Stimulated activated CD4-positive, alpha-beta T cell treated with anti-CD3 and anti-CD28 coated beads, Interleukin-15, amount 100 ng/mL, for 48 hours (primary cell): ENCODE measurements around the gene LAX1.
"Not testable (repeated sequence)": the region's sequence is repeated elsewhere in the genome, so short reads cannot be mapped to it uniquely, and the experiment has no call there.

Experiments used
- DNase-seq, 2 donors: peaks; one replicate each; pipeline ENCODE4 v3.0.0-alpha.2; 2020; ENCODE audit warnings: low read depth in 2 of 2

The LAX1 gene

GRCh38 chr1:203768256-203768655 lies 3.3 kb downstream of the LAX1 start:
- DNase-seq, result no peak

DNA sequence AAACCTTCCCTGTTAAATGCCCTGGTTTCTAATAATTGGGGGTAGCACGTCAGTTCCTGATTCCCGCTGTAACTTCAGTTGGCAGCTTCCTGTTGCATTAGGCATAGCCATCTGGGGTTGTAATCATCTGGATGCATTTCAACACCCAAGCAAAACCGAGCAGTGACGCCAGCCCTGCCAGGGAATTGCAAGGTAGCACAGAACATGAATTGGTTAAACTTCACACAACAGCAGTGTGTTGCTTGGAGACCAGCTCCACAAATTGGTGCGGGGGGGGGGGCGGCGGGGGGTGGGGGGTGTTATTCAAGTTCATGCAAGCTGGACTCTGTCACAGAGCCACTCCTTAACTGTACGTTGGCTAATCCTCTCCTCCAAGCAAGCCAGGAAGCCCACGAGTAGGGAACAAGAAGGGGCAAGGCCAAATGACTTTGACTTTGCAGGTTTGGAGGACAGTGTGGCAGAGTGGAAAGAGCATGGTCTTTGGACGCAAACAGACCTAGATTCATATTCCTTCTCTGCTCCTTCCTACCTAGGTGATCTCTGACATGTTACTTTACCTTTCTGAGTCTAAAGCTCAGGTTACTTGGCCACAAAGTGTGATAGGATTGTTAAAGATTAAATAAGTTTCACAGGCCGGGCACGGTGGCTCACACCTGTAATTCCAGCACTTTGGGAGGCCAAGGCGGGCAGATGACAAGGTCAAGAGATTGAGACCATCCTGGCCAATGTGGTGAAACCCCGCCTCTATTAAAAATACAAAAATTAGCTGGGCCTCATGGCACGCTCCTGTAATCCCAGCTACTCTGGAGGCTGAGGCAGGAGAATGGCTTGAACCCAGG lies 4.7 kb downstream of the LAX1 start:
- DNase-seq, result no peak

- no peak for DNase-seq
These were observed 6.9 kb downstream of the LAX1 start for GRCh38 chr1:203771901-203772301.

DNA sequence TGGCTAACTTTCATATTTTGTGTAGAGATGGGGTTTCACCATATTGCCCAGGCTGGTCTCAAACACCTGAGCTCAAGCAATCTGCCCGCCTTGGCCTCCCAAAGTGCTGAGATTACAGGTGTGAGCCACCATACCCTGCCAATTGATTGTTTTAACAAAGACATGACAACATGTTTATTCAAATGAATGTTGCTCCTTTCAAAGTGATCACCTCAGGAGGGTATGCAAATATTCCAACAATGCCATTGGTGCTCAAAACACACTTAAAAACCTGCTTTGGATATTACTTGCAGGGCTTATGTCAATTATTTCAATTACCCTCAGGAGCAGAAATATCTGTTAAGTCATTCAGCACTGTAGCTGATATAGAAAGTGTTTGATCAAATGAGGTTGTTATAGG lies 7.9 kb downstream of the LAX1 start:
- DNase-seq, result no peak

- no peak for DNase-seq
These were observed 11.7 kb downstream of the LAX1 start for GRCh38 chr1:203776636-203777035.

- no peak for DNase-seq
These were observed 12.6 kb downstream of the LAX1 start for GRCh38 chr1:203777596-203777995.

- no peak for DNase-seq
These were observed 13.2 kb downstream of the LAX1 start for GRCh38 chr1:203778146-203778545.

DNA sequence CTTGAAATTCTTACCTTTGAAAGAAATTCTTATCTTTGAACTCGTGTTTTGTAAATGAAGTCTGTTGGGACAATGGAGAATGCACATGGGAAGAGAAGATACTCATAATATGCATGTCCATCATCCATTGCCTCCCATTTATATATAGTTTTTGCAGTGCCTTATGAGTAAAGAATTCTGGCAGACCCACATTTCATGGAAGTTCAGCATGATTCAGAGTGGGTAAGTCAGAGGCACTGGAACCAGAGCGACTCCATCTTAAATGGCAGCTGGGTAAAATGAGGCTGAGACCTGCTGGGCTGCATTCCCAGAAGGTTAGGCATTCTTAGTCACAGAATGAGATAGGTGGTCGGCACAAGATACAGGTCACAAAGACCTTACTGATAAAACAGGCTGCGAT lies 13.8 kb downstream of the LAX1 start:
- no peak for DNase-seq

DNA sequence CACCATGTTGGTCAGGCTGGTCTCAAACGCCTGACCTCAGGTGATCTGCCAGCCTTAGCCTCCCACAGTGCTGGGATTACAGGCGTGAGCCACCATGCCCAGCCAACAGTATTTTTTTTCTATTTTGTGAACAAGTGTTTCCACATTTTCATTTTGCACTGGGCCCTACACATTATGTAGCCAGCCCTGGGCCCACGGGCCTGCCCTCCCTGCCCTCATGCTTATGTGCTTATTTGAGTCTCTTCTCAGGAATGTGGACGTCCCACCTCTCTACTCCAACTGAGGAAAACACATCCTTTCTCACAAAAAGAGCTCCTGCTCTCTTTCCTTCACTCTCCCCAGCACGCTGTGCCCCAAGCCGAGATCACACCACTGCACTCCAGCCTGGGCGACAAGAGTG lies 17.0 kb downstream of the LAX1 start:
- DNase-seq, result no peak

GRCh38 chr1:203789966-203790365 lies 25.0 kb downstream of the LAX1 start:
- DNase-seq, result no peak

DNA sequence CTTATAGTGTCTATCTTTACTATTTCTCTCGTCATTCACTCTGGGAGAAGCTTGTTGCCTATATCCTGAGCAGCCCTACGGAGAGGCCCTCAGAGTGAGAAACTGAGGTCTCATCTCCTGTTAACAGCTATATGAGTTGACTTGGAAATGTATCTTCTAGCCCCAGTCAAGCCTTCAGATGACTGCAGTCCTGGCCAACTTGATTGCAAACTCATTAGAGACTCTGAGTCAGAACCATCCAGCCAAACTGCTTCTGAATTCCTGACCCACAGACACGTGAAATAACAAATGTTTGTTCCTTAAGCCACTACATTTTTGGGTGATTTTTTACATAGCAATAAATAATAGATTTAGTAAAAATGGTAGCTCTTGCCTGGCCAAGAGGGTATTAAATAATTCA lies 26.5 kb downstream of the LAX1 start:
- DNase-seq, result no peak

- no peak for DNase-seq
These were observed 27.5 kb downstream of the LAX1 start for GRCh38 chr1:203792486-203792885.

GRCh38 chr1:203793561-203793960 lies 28.6 kb downstream of the LAX1 start:
- not testable (repeated sequence) for DNase-seq

DNA sequence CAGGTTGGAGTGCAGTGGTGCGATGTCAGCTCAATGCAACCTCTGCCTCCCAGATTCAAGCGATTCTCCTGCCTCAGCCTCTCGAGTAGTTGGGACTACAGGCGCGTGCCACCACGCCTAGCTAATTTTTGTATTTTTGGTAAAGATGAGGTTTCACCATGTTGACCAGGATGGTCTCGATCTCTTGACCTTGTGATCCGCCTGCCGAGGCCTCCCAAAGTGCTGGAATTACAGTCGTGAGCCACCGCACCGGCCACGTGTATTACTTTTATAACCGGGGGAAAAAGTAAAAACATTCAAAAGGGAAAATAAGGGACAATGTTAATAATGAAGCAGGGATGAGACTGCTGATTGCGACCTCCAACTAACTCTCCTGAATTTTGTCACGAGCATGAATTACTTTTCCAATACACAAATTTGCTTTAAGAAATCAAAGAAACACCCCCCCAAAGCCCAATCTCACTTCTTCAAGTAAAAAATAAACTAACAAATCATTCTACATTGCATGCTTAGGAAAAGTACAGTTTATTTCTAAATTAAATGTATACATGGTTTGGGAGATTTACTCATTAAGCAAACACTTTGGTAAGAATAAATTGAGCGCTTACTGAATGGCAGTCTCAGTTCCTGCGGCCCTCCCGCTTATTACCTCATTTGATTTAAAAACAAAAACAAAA lies 29.9 kb downstream of the LAX1 start:
- DNase-seq, result no peak

DNA sequence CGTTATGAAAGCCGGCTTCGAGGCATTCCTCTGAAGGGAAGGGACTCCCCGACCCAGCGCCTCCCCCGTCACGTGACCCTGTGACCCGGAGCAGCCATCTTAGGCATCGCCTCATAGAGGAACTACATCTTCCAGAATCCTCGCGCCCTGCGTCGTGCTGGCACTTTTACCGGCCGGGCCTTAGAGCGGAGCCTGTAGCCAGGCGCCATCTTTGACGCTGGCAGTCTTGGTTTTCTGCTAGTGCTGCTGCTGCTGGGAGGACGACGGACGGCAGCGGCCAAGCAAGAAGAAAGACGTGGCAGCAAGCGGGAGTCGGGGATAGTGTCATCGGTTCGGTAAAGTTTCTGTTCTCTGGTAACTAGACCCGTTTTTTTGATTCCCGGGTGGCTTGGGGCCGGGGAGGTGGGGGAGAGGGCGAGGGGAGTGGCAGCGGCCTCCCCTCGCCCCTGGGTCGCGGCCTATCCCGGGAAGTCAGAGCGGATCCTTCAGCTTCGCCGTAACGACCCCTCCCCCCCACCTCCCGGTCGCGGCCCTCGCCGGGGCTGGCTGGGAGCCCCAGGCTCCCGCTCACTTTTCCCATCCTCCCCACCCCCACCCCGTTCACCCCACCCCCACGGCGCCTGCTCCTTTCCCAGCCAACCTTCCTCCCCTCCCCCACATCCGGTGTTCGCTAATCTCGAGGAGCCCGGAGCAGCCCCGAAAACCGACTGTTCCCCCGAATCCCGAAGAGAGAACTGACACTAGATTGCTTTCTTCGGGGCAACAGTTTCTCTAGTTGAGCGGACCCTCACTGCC lies 30.7 kb downstream of the LAX1 start, which contains the start of the genes ZBED6 and ZC3H11A:
Gene ZBED6, plus strand, starts transcription at position 183 of the 795 bp plus-strand sequence. CDS start 1,900 bp downstream, outside the sequence.
Gene ZC3H11A, plus strand, starts transcription at position 183 of the 795 bp plus-strand sequence. CDS start 21,448 bp downstream, outside the sequence.
- peak; percentile 98 for DNase-seq

GRCh38 chr1:203796236-203796605 lies 31.2 kb downstream of the LAX1 start:
- peak; percentile 4 to 14 for DNase-seq

DNA sequence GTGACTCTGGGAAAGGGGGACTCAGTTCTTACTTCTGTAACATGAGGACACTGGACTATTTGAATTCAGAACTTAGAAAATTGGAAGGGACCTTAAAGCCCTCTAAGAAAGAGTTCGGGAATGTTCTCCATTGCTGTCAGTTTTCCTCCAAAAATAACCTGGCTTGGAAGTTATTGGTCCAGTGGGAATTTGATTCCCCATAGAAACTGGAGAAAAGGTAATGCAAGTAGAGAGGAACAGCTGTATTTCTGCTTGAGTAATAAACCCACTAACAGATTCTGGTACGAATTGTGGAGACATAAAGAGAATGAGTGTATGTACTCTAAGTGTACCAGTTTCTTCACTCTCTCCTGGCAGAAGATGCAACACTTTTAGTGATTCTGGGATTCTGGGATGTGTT lies 32.2 kb downstream of the LAX1 start:
- DNase-seq, result no peak

DNA sequence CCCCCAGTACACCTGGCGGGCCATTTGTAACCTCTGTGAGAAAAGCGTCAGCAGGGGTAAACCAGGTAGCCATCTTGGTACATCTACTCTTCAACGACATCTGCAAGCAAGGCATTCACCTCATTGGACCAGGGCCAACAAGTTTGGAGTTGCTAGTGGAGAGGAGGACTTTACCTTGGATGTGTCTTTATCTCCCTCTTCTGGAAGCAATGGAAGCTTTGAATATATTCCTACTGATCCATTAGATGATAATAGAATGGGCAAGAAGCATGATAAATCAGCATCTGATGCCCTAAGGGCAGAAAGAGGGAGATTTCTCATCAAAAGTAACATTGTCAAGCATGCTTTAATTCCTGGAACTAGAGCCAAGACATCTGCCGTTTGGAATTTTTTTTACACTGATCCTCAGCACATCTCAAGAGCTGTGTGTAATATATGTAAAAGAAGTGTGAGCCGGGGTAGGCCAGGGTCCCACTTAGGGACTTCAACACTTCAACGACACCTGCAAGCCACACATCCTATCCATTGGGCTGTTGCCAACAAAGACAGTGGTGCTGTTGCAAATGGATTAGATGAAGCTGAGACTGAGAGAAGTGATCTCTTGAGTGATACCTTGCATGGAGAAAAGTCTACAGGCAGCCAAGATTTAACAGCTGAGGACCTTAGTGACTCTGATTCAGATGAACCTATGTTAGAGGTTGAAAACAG lies 33.1 kb downstream of the LAX1 start:
- no peak for DNase-seq

DNA sequence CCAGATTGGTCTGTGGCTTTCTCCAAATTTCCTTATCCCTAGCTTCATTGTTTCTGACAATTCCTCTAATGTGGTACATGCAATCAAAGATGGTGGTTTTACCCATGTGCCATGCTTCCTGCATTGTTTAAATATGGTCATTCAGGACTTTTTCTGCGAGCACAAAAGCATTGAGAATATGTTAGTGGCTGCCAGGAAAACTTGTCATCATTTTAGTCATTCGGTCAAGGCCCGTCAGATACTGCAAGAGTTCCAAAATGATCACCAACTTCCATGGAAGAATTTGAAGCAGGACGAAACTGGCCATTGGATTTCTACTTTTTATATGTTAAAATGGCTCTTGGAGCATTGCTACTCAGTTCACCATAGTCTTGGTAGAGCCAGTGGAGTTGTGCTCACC lies 34.2 kb downstream of the LAX1 start:
- DNase-seq, result no peak

DNA sequence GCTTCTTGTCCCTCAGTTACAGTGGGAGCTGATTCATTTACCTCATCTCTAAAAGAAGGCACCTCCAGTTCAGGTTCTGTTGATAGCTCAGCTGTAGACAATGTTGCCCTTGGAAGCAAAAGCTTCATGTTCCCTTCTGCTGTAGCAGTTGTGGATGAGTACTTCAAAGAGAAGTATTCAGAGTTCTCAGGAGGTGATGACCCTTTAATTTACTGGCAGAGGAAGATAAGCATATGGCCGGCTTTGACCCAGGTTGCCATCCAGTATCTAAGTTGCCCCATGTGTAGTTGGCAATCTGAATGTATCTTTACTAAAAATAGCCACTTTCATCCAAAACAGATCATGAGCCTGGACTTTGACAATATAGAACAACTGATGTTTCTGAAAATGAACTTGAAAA lies 35.0 kb downstream of the LAX1 start:
- DNase-seq, result no peak

GRCh38 chr1:203805689-203806088 lies 40.7 kb downstream of the LAX1 start:
- DNase-seq, result no peak

- DNase-seq, result no peak
These were observed 42.2 kb downstream of the LAX1 start for GRCh38 chr1:203807196-203807595.
